HepG2 (cell line): ENCODE data around the gene GPN2. TPM values are rescaled to one million over a fixed set of nuclear protein-coding genes. Genes with fewer than 3 reads are reported as not detected.

Experiments used
- CBX5 ChIP-seq: sonication (generic); formaldehyde crosslinking; IDR thresholded peaks from 2 replicates; pipeline ENCODE4 v1.4.0; 2020; ENCODE audit warnings: missing genetic modification reagents, borderline replicate concordance
- CTCF ChIP-seq: sonication (generic); formaldehyde crosslinking; IDR thresholded peaks from 2 replicates; pipeline ENCODE4 v1.5.0; 2020; ENCODE audit warnings: mild to moderate bottlenecking, missing genetic modification reagents, moderate library complexity
- ELF3 ChIP-seq: IDR thresholded peaks from 2 replicates; pipeline ENCODE4 v1.6.1; 2016; ENCODE audit warnings: missing genetic modification reagents, missing compliant biosample characterization
- ESRRA ChIP-seq: sonication (generic); formaldehyde crosslinking; IDR thresholded peaks from 2 replicates; pipeline ENCODE4 v1.5.1; 2020; ENCODE audit warnings: mild to moderate bottlenecking, low read depth, missing genetic modification reagents
- GABPB1 ChIP-seq: IDR thresholded peaks from 2 replicates; pipeline ENCODE4 v1.6.1; 2016; ENCODE audit warnings: mild to moderate bottlenecking, missing genetic modification reagents, moderate library complexity, missing compliant biosample characterization
- HBP1 ChIP-seq: IDR thresholded peaks from 2 replicates; pipeline ENCODE4 v1.6.1; 2016; ENCODE audit warnings: low read depth, control low read depth
- HOXA3 ChIP-seq: sonication (generic); formaldehyde crosslinking; IDR thresholded peaks from 2 replicates; pipeline ENCODE4 v1.5.0; 2020; ENCODE audit warnings: missing genetic modification reagents
- KDM1A ChIP-seq: IDR thresholded peaks from 2 replicates; pipeline ENCODE4 v1.6.1; 2016; ENCODE audit warnings: missing compliant biosample characterization
- KMT2B ChIP-seq: IDR thresholded peaks from 2 replicates; pipeline ENCODE4 v1.6.1; 2016; ENCODE audit warnings: missing genetic modification reagents, missing compliant biosample characterization
- MLX ChIP-seq: IDR thresholded peaks from 2 replicates; pipeline ENCODE4 v1.6.1; 2016
- RXRA ChIP-seq: sonication (generic); formaldehyde crosslinking; IDR thresholded peaks from 2 replicates; pipeline ENCODE4 v1.5.1; 2020; ENCODE audit warnings: missing genetic modification reagents
- SAP130 ChIP-seq: IDR thresholded peaks from 2 replicates; pipeline ENCODE4 v1.6.1; 2016; ENCODE audit warnings: low read depth
- SMAD3 ChIP-seq: sonication (generic); formaldehyde crosslinking; IDR thresholded peaks from 2 replicates; pipeline ENCODE4 v1.4.0; 2020; ENCODE audit warnings: missing genetic modification reagents
- TCF7 ChIP-seq: sonication (generic); IDR thresholded peaks from 2 replicates; pipeline ENCODE4 v1.6.1; 2016; ENCODE audit warnings: antibody characterized with exemption, low read depth
- THAP9 ChIP-seq: sonication (generic); formaldehyde crosslinking; IDR thresholded peaks from 2 replicates; pipeline ENCODE4; 2020; ENCODE audit warnings: missing genetic modification reagents, mild to moderate bottlenecking, borderline replicate concordance
- U2AF1 ChIP-seq: fragments of 200-400 bp; formaldehyde crosslinking; optimal IDR thresholded peaks from 2 replicates; pipeline ENCODE3; 2017; ENCODE audit warnings: mild to moderate bottlenecking, low read depth, low read length
- ZNF256 ChIP-seq: sonication (generic); formaldehyde crosslinking; conservative IDR thresholded peaks from 2 replicates; pipeline ENCODE4 v1.4.0; 2020; ENCODE audit warnings: missing genetic modification reagents
- ZNF335 ChIP-seq: sonication (generic); formaldehyde crosslinking; IDR thresholded peaks from 2 replicates; pipeline ENCODE4 v1.4.0; 2020; ENCODE audit warnings: missing genetic modification reagents
- ZNF501 ChIP-seq: sonication (generic); formaldehyde crosslinking; IDR thresholded peaks from 2 replicates; pipeline ENCODE4 v1.5.1; 2020; ENCODE audit warnings: mild to moderate bottlenecking, moderate library complexity, missing genetic modification reagents
- ZNF574 ChIP-seq: sonication (generic); formaldehyde crosslinking; IDR thresholded peaks from 2 replicates; pipeline ENCODE4 v1.4.0; 2020; ENCODE audit warnings: missing genetic modification reagents
- polyA plus RNA-seq, 8 experiments: library from polyadenylated mRNA; depleted of rRNA in 3 of 8; stranded (reverse) in 7 of 8; unstranded in 1 of 8; fragments of >200 nt; fragmentation: Illumina TruSeq in 4 of 8; extraction: Trizol in 4 of 8; gene quantifications; 2 replicates each; pipeline versions ENCODE4 v1.2.1 to v1.2.3, GENCODE V29; 2011 to 2016; ENCODE audit warnings: low read depth in 4 of 8, missing spikeins in 1 of 8, mixed read lengths in 1 of 8; ENCODE audit not compliant: insufficient read depth in 1 of 8
- total RNA-seq, 5 experiments: library from RNA; depleted of rRNA; stranded (reverse); fragments of >200 nt; fragmentation: Illumina TruSeq; extraction: Trizol; gene quantifications; 2 replicates each; pipeline ENCODE4 v1.2.3, GENCODE V29; 2016; ENCODE audit warnings: low read depth in 1 of 5

GPN2 gene
- total and polyA plus RNA-seq, 2 of the 13 experiments (the other 11 are each of a cell fraction or from before 2014, with no cell fraction given): 19.3 to 38.9 TPM

GRCh38 chr1:26838474-26839338, 51.4 kb downstream of the GPN2 start (continued):
- TF ChIP-seq HBP1 (CRISPR knock-in tag) (0 out of 2 replicates have a peak, but pooled peaks have one; percentile 37), ZNF501 (CRISPR knock-in tag) (peak; percentile 43; the same call in 1 of the 2 replicates), U2AF1 (no peak), CTCF (peak; percentile 37; the same call in 1 of the 2 replicates), KDM1A (CRISPR knock-in tag) (peak; percentile 11; the same call in 1 of the 2 replicates), HOXA3 (CRISPR knock-in tag) (peak; percentile 82), RXRA (peak; percentile 92), SAP130 (CRISPR knock-in tag) (peak; percentile 83), CBX5 (CRISPR knock-in tag) (0 out of 2 replicates have a peak, but pooled peaks have one; percentile 41), SMAD3 (0 out of 2 replicates have a peak, but pooled peaks have one; percentile 51), TCF7 (no peak), ZNF574 (CRISPR knock-in tag) (peak; percentile 62; the same call in 1 of the 2 replicates), ZNF256 (CRISPR knock-in tag) (0 out of 2 replicates have a peak, but pooled peaks have one; percentile 14), GABPB1 (CRISPR knock-in tag) (peak; percentile 61), ZNF335 (CRISPR knock-in tag) (0 out of 2 replicates have a peak, but pooled peaks have one; percentile 47), MLX (peak; percentile 14; the same call in 1 of the 2 replicates), KMT2B (CRISPR knock-in tag) (0 out of 2 replicates have a peak, but pooled peaks have one; percentile 30), THAP9 (CRISPR knock-in tag) (peak; percentile 28; the same call in 1 of the 2 replicates), ELF3 (CRISPR knock-in tag) (peak; percentile 51; the same call in 1 of the 2 replicates), ESRRA (peak; percentile 98)
